IMR-90 (cell line): ENCODE results near the gene VSIR. TPM values are rescaled to one million over a fixed set of nuclear protein-coding genes. Genes with fewer than 3 reads are reported as not detected.

Source experiments
- ATAC-seq: fragments of 200-7000 bp; cut with Tn5 transposase; 2 replicates; pipeline ENCODE4 v1.9.1; 2020; ENCODE audit warnings: low read depth, mild to moderate bottlenecking, moderate library complexity
- BruUV-seq: library from RNA; stranded (reverse); fragments of 400-500 nt; replicated peaks from 2 replicates; lab custom pipeline; 2021; lab: Mats Ljungman, UMichigan
- CTCF ChIA-PET: fragments of 300-600 bp; formaldehyde crosslinking; extraction: SDS; loops from one replicate; lab custom pipeline; 2021; ENCODE audit warnings: antibody characterized with exemption; lab: Yijun Ruan, JAX
- POLR2A ChIA-PET: fragments of 300-600 bp; sonication (Branson Sonifier 250); formaldehyde crosslinking; loops from one replicate; lab custom pipeline; 2022; ENCODE audit warnings: antibody characterized with exemption; ENCODE audit not compliant: unreplicated experiment; lab: Charles Lee
- DNase-seq: peaks from one replicate; pipeline ENCODE4 v3.0.0; 2013
- H2AFZ ChIP-seq: replicated peaks from 2 replicates; pipeline ENCODE3; 2013; ENCODE audit warnings: low read length, mild to moderate bottlenecking; ENCODE audit not compliant: poor library complexity
- H2AK5ac ChIP-seq: 2 replicates; pipeline ENCODE4 v1.6.1; 2013; ENCODE audit warnings: low read depth, low read length, inconsistent platforms
- H2AK9ac ChIP-seq: replicated peaks from 2 replicates; pipeline ENCODE3; 2013; ENCODE audit warnings: mild to moderate bottlenecking, low read depth, low read length, moderate library complexity; ENCODE audit not compliant: poor library complexity
- H2BK120ac ChIP-seq: 2 replicates; pipeline ENCODE4 v1.6.1; 2013; ENCODE audit warnings: low read depth, low read length, inconsistent platforms
- H2BK15ac ChIP-seq: 3 replicates; pipeline ENCODE4 v1.6.1; 2013; ENCODE audit warnings: low read depth, low read length, inconsistent platforms
- H2BK20ac ChIP-seq: 2 replicates; pipeline ENCODE4 v1.6.1; 2013; ENCODE audit warnings: low read depth, mild to moderate bottlenecking, inconsistent platforms, low read length, moderate library complexity
- H2BK5ac ChIP-seq: 2 replicates; pipeline ENCODE4 v1.6.1; 2013; ENCODE audit warnings: mild to moderate bottlenecking, low read depth, low read length, inconsistent platforms; ENCODE audit not compliant: poor library complexity, severe bottlenecking
- H3K14ac ChIP-seq: replicated peaks from 2 replicates; pipeline ENCODE4 v1.6.1; 2013; ENCODE audit warnings: low read depth, low read length, inconsistent platforms
- H3K18ac ChIP-seq: 2 replicates; pipeline ENCODE4 v1.6.1; 2013; ENCODE audit warnings: low read depth, low read length, control low read depth
- H3K23ac ChIP-seq: 2 replicates; pipeline ENCODE4 v1.6.1; 2013; ENCODE audit warnings: low read depth, low read length, inconsistent platforms
- H3K27ac ChIP-seq: 2 replicates; pipeline ENCODE4 v1.5.1; 2013; ENCODE audit warnings: mild to moderate bottlenecking, control low read depth, low read length; ENCODE audit not compliant: insufficient read depth
- H3K27me3 ChIP-seq: 2 replicates; pipeline ENCODE4 v1.6.1; 2013; ENCODE audit warnings: low read length; ENCODE audit not compliant: control insufficient read depth, insufficient read depth
- H3K36me3 ChIP-seq: 2 replicates; pipeline ENCODE4 v1.6.1; 2013; ENCODE audit warnings: low read length, mixed read lengths; ENCODE audit not compliant: control insufficient read depth, insufficient read depth
- H3K4ac ChIP-seq: 2 replicates; pipeline ENCODE4 v1.6.1; 2013; ENCODE audit warnings: low read depth, low read length, inconsistent platforms
- H3K4me1 ChIP-seq: 2 replicates; pipeline ENCODE4 v1.6.1; 2013; ENCODE audit warnings: low read length, mixed read lengths; ENCODE audit not compliant: control insufficient read depth, insufficient read depth
- H3K4me2 ChIP-seq: 2 replicates; pipeline ENCODE4 v1.6.1; 2013; ENCODE audit warnings: low read depth, mild to moderate bottlenecking, control low read depth, low read length, moderate library complexity
- H3K4me3 ChIP-seq: 2 replicates; pipeline ENCODE4 v1.5.1; 2013; ENCODE audit warnings: low read depth, mild to moderate bottlenecking, control low read depth, low read length, moderate library complexity; ENCODE audit not compliant: insufficient read depth
- H3K56ac ChIP-seq: 2 replicates; pipeline ENCODE4 v1.6.1; 2013; ENCODE audit warnings: low read length, inconsistent platforms; ENCODE audit not compliant: insufficient read depth; ENCODE audit errors: extremely low read depth
- H3K79me1 ChIP-seq, 2 experiments: 2 replicates each; pipeline ENCODE4 v1.6.1; 2013; ENCODE audit warnings: low read length in 2 of 2, inconsistent platforms in 1 of 2, low read depth in 1 of 2
- H3K9ac ChIP-seq: 2 replicates; pipeline ENCODE4 v1.6.1; 2013; ENCODE audit warnings: low read depth, low read length, control low read depth
- H3K9me1 ChIP-seq: 2 replicates; pipeline ENCODE4 v1.6.1; 2013; ENCODE audit warnings: low read length, inconsistent platforms; ENCODE audit not compliant: insufficient read depth
- H3K9me3 ChIP-seq: 2 replicates; pipeline ENCODE4 v1.6.1; 2013; ENCODE audit warnings: low read length; ENCODE audit not compliant: control insufficient read depth, insufficient read depth
- H4K20me1 ChIP-seq: 2 replicates; pipeline ENCODE4 v1.6.1; 2013; ENCODE audit warnings: low read length, inconsistent platforms; ENCODE audit not compliant: insufficient read depth
- H4K5ac ChIP-seq: 2 replicates; pipeline ENCODE4 v1.6.1; 2013; ENCODE audit warnings: mild to moderate bottlenecking, low read depth, low read length, control low read depth
- H4K8ac ChIP-seq, 2 experiments: 2 replicates each; pipeline ENCODE4 v1.6.1; 2013; ENCODE audit warnings: low read depth in 2 of 2, low read length in 2 of 2, control low read depth in 1 of 2, inconsistent platforms in 1 of 2
- H4K91ac ChIP-seq: 2 replicates; pipeline ENCODE4 v1.6.1; 2013; ENCODE audit warnings: low read depth, low read length, inconsistent platforms; ENCODE audit not compliant: insufficient read depth
- BHLHE40 ChIP-seq: fragments of 150-350 bp; IDR thresholded peaks from 2 replicates; pipeline ENCODE4 v1.6.1; 2016; ENCODE audit warnings: mild to moderate bottlenecking, low read depth, low read length
- SMC3 ChIP-seq: fragments of 150-350 bp; IDR thresholded peaks from 2 replicates; pipeline ENCODE4 v1.6.1; 2016; ENCODE audit warnings: low read depth, mild to moderate bottlenecking, antibody characterized with exemption, low read length, moderate library complexity
- WGBS, 2 experiments: methylation state at CpG; one replicate each; pipeline versions ENCODE4 v1.1.5 to v1.1.7; 2013; ENCODE audit warnings: missing lambda C conversion rate in 2 of 2; ENCODE audit not compliant: insufficient read length in 1 of 2; ENCODE audit errors: extremely low coverage in 2 of 2; 5-methylcytosine and 5-hydroxymethylcytosine counted together
- dilution Hi-C: fragments of 300-500 bp; cut with HindIII; formaldehyde crosslinking; loops from one replicate; pipeline ENCODE4 v1.14.3; 2018; ENCODE audit warnings: low sequenced_read_pairs; ENCODE audit not compliant: unreplicated experiment
- in situ Hi-C: fragments of 300-500 bp; cut with MboI; formaldehyde crosslinking; loops from 3 replicates; pipeline ENCODE4 v1.14.3; 2019; ENCODE audit warnings: low sequenced_read_pairs, inconsistent platforms, mixed read lengths
- intact Hi-C: fragments of 100-400 bp; cut with micrococcal nuclease; formaldehyde crosslinking; loops from 2 replicates; pipeline ENCODE4 v1.10.0; 2022
- polyA plus RNA-seq, 3 experiments: library from polyadenylated mRNA; depleted of rRNA; stranded (reverse); fragments of >200 nt; gene quantifications; 2 replicates each; pipeline ENCODE4 v1.2.3, GENCODE V29; 2012; ENCODE audit warnings: low replicate concordance in 1 of 3
- total RNA-seq: library from RNA; depleted of rRNA; stranded (reverse); fragments of >200 nt; gene quantifications from 2 replicates; pipeline ENCODE4 v1.2.3, GENCODE V29; 2012

VSIR gene
- total and polyA plus RNA-seq, 2 of the 4 experiments (the other 2 are of a cell fraction): 5.0 to 23.8 TPM

GRCh38 chr10:71767420-71768035, 5.8 kb downstream of the VSIR start:
- H3K4ac ChIP-seq: peak overlapping the region; percentile 88
- no peak overlapping the region for H3K4me2 ChIP-seq
- CTCF ChIA-PET: interaction anchor here (0.6 to 1.6 kb wide), 2 partner anchors 104 to 129 kb away, joined by 3 to 4 read pairs; no protein-coding TSS in a partner anchor
- peak overlapping the region; percentile 42 for H2AK9ac ChIP-seq
- peak overlapping the region; percentile 54 to 80 for H4K8ac ChIP-seq
- peak overlapping the region; percentile 66 for H3K18ac ChIP-seq
- peak overlapping the region; percentile 44 for H3K14ac ChIP-seq
- POLR2A ChIA-PET: interaction anchor here (1.0 kb wide), 1 partner anchor 9 kb away, joined by 3 read pairs; no protein-coding TSS in a partner anchor
- peak overlapping the region; percentile 83 for H3K27ac ChIP-seq
- H3K4me3 ChIP-seq: no peak overlapping the region
- H3K9me3 ChIP-seq: no peaks in the 10 kb centered on the region
- H2BK15ac ChIP-seq: peak overlapping the region; percentile 96; the same call in 2 of the 3 replicates
- no peak for DNase-seq
- peak overlapping the region; percentile 92 for H2BK120ac ChIP-seq
- H3K23ac ChIP-seq: peak overlapping the region; percentile 67
- H2BK5ac ChIP-seq: peak overlapping the region; percentile 87
- H3K56ac ChIP-seq: peak overlapping the region; percentile 44
- peak overlapping the region; percentile 44 for H4K5ac ChIP-seq
- peaks cover 35% of the 10 kb centered on the region for H3K9me1 ChIP-seq
- H2AK5ac ChIP-seq: peak overlapping the region; percentile 96
- no peak for ATAC-seq
- peak overlapping the region; percentile 93 for H4K91ac ChIP-seq
- intact Hi-C loops (loop anchor here (2.0 to 5.0 kb wide), 2 partner anchors 39 to 55 kb away; no protein-coding TSS in a partner anchor), in situ Hi-C loops (no loop called here), dilution Hi-C loops (no loop called here)
- peak overlapping the region; percentile 18; the same call in 1 of the 2 replicates for H3K9ac ChIP-seq
- 40% methylated on average over 3 of the region's 10 CpGs; no CpG with 5 or more reads in 1 of the 2 experiments for WGBS, 2 experiments
- no peak for TF ChIP-seq SMC3
- no peak for TF ChIP-seq BHLHE40
- H3K36me3 ChIP-seq: no peaks in the 10 kb centered on the region
- H2BK20ac ChIP-seq: peak overlapping the region; percentile 86
- no peaks in the 10 kb centered on the region for H4K20me1 ChIP-seq
- H3K4me1 ChIP-seq: peaks cover 63% of the 10 kb centered on the region
- no peaks in the 10 kb centered on the region for H3K27me3 ChIP-seq
- peaks cover 6 to 19% of the 10 kb centered on the region in 2 experiments; a peak in 2 of 4 replicates for H3K79me1 ChIP-seq
- H2AFZ ChIP-seq: peak overlapping the region; percentile 0
- BruUV-seq: no TSS peak
